HG03108 (cell line): ENCODE measurements around the gene ZNF226.
"Not testable (repeated sequence)": the region's sequence is repeated elsewhere in the genome, so short reads cannot be mapped to it uniquely, and the experiment has no call there.

Source experiments
- ATAC-seq: cut with Tn5 transposase; IDR thresholded peaks from one replicate; pipeline ENCODE4 v1.9.1; 2021; ENCODE audit warnings: moderate library complexity; ENCODE audit not compliant: unreplicated experiment

Gene ZNF226

DNA sequence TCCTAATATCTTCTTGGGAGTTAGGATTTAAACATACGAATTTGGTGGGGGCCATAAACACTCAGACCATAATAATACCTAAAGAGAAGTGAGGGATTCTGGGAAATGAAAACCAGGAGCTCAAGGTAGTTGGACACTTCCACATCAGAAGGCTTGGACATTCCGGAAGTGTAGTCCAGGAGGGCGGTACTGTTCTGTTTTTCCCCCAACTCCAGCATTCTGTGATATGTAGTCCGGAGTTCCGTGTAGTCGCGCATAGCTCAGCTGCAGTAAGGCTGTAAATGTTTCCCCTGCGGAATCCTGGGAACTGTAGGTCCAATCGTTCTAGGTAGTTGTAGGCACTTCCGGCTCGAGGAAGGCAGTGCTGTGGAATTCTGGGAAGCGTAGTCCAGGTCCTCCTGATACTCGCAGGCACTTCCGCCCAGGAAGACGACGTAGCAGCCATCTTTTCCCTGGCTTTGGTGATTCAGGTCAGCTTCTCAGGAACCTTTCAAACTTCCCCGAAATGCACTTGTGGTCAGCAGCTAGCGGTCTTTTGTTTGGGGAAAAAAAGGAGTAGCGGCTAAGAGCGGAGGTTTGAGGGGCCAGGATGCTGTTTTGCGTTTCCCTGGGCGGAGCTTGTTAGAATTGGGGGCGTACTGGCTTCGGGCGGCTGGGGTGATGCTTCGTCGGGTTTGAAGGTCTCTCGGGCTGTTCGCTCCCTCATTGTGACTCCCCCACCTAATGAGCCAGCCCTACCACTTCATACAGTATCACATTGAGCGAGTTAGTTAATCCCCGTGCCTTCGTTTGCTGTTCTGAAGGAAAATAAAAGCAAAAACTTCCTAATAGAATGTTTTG, at the start of gene ZNF226:
Gene ZNF226, plus strand, starts transcription at position 428 of the 840 bp plus-strand sequence. CDS start 4,981 bp downstream, outside the sequence.
- peak; percentile 88 for ATAC-seq

DNA sequence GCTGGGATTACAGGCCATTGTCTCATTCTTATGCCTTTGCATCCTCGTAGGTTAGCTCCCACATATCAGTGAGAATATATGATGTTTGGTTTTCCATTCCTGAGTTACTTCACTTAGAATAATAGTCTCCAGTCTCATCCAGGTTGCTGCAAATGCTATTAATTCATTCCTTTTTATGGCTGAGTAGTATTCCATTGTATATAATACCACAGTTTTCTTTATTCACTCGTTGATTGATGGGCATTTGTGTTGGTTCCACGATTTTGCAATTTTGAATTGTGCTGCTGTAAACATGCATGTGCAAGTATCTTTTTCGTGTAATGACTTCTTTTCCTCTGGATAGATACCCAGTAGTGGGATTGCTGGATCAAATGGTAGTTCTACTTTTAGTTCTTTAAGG, 43.7 kb upstream of the ZNF226 start:
- not testable (repeated sequence) for ATAC-seq

DNA sequence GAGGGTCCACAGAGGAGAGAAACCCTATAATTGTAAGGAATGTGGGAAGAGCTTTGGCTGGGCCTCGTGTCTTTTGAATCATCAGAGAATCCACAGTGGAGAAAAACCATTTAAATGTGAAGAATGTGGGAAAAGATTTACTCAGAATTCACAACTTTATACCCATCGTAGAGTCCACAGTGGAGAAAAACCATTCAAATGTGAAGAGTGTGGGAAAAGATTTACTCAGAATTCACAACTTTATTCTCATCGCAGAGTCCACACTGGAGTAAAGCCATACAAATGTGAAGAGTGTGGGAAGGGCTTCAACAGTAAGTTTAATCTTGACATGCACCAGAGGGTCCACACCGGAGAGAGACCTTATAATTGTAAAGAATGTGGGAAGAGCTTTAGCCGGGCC, 32.9 kb upstream of the ZNF226 start:
- ATAC-seq = no peak

DNA sequence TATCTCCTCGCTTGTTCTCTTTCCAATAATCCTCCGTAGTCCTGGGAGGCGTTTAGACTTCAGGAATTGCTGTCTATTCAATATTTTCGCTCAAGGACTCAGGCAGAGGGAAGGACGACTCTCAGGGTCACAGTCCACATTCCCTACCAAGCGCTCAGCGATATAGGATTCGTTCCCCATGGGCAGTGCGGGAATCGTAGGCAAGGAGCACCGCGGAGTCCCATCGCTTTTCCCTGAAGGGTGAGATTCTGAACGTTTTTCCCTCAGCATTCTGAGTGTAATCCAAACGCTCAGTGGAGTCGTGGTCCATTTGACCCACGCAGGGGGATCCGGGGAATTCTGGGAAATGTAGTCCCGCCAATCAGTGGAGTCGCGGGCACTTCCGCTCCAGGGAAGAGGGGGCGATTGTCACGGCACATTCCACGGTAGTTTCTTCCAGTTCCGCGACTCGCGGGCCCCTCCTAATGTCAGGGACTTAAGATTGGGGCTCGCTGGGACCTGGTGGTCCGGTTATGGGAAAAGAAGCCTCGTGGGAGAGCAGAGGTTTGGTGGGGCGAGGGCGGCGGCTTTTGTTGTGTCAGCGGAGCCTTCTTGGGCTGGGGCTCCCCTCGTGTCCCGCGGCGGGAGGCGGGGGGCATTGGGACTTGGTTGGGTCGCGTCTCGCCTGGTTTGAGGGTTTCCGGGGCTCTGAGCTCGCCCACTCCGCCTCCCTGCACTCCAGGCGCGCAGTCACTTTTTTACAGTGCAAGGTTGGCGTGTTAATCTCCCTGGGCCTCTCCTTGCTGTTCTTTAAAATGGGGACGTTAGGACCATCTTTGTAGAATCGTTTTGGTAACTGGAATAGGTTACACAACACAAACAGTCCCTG, 23.5 kb upstream of the ZNF226 start, which contains the start of gene ZNF234:
Gene ZNF234, plus strand, starts transcription at position 364 of the 868 bp plus-strand sequence. CDS start 3,079 bp downstream, outside the sequence.
- peak; percentile 74 for ATAC-seq

DNA sequence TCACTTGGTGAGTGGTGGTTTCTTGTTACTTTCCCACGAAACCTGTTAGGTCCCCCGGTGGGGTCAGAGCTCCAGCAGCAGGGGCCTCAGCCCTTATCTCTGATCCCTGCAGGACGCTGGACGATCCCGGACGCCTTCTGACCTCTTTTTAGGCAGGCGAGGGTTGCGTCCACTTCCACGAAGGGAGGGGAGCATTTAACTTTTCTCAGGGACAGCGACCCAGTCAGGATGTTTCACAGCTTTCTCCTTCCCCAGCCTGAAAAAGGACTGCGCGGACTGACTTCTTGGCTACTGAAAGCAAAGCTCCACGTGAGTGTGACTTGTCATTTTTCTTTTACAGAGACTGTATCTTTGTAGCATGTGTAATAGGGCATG, 22.9 kb upstream of the ZNF226 start:
- ATAC-seq = no peak

DNA sequence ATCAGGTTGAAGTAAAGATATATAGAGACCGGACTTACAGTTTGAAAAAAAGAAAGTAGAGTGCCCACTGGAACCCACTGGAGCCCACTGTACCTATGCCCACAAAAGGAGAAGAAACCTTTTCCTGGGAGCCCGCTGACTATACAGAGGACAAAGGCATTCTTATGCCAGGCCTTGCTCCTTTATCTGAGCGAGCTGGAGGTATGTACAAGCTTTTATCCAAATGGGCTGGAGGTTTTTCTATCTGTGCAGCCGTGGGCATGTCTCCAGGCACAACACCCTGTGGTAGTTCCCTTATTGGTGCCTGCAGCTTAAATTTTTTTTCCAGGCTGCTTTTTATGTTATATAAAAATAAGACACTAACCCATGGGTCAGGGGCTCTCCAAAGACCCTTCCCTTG, 15.1 kb upstream of the ZNF226 start:
- ATAC-seq = no peak

DNA sequence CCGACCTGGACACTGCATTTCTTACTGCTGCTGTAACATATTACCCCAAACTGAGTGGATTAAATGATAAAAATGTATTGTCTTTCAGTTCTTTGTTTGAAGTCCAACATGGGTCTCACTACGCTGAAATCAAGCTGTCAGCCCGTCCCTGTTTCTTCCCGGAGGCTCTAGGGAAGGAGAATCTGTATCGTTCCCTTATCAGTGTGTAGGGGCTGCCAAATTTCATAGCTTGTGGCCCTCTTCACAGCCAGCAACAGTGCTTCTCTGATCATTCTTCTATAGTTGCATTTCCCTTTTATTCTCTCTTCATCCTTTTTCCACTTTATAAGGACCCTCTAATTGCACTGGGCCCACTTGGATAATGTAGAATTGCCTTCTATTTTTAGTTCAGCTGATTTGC, 13.4 kb upstream of the ZNF226 start:
- ATAC-seq = no peak

DNA sequence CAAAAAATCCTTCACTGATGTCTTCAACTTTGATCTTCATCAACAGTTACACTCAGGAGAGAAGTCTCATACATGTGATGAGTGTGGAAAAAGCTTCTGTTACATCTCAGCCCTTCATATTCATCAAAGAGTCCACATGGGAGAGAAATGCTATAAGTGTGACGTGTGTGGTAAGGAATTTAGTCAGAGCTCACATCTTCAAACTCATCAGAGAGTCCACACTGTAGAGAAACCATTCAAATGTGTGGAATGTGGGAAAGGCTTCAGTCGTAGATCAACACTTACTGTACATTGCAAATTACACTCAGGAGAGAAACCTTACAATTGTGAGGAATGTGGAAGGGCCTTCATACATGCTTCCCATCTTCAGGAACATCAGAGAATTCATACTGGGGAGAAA, 8.4 kb upstream of the ZNF226 start:
- no peak for ATAC-seq

DNA sequence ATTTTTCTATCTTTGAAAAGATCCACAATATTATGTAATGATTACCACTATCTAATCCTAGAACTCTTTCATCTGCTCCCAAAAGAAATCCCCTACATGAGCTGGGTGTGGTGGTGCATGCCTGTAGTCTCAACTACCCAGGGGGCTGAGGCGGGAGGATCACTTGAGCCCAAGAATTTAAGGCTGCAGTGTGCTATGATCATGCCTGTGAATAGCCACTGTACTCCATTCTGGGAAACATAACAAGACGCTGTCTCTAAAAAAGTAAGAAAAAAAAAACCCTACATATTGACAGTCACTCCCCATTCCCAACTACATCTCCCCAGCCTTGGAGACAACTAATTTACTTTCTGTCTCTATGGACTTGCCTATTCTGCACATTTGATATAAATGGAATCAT, 1.1 kb upstream of the ZNF226 start:
- no peak for ATAC-seq

DNA sequence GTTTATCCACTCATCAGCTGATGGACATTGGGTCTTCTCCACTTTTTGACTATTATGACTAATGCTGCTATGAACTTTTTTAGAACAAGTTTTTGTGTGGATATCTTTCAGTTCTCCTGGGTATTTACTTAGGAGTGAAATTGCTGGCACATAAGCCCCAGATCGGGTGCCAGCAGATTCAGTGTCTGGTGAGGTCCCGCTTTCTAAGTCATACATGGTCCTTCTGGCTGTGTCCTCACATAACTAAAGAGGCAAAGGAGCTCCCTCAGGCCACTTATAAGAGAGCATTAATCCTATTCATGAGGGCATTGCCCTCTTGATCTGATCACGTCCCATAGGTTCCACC, 600 bp upstream of the ZNF226 start:
- no peak for ATAC-seq

DNA sequence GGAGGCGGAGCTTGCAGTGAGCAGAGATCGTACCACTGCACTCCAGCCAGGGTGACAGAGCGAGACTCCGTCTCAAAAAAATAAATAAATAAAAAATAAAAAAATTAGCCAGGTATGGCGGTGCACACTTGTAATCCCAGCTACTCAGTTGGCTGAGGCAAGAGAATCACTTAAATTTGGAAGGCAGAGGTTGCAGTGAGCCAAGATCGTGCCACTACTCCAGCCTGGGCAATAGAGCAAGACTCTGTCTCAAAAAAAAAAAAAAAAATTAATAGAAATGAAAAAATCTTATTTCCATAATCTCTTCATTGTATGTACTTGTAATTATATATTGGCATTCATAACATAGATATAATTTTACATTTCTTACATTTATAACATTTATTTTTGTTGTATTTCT, 5.8 kb downstream of the ZNF226 start:
- ATAC-seq = not testable (repeated sequence)

DNA sequence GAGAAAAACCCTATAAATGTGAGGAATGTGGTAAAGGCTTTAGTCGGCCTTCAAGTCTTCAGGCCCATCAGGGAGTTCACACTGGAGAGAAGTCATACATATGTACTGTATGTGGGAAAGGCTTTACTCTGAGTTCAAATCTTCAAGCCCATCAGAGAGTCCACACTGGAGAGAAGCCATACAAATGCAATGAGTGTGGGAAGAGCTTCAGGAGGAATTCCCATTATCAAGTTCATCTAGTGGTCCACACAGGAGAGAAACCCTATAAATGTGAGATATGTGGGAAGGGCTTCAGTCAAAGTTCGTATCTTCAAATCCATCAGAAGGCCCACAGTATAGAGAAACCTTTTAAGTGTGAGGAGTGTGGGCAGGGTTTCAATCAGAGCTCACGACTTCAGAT, 11.7 kb downstream of the ZNF226 start:
- no peak for ATAC-seq

DNA sequence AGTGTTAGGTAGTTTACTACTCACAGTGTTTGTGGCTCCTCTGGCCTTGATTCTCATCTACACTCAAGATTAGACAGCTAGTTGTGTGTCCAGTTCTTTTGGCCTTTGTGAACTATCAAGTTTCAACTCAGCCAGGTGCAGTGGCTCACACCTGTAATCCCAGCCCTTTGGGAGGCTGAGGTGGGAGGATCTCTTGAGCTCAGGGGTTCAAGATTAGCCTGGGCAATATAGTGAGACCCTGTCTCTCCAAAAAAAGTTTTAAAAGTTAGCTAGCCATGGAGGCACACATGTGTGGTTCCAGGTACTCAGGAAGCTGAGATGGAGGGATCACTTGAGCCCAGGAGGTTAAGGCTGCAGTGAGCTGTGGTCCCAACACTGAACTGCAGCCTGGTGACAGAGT, 16.1 kb downstream of the ZNF226 start:
- no peak for ATAC-seq

DNA sequence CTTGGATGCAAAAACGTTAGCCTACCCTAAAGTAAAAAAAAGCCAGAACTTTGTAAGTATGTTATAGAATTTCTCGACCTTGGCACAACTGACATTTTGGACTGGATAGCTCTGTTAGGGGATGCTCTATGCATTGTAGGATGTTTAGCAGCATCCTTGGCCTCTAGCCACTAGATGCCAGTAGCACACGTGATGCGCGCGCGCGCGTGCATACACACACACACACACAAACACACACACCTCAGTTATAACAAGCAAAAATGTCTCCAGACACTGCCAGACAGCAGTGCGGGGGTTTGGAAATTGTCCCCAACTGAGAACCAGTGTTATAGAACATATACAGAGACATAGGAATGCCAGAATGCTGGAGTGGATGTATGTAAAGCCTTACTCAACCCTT, 17.2 kb downstream of the ZNF226 start:
- no peak for ATAC-seq

DNA sequence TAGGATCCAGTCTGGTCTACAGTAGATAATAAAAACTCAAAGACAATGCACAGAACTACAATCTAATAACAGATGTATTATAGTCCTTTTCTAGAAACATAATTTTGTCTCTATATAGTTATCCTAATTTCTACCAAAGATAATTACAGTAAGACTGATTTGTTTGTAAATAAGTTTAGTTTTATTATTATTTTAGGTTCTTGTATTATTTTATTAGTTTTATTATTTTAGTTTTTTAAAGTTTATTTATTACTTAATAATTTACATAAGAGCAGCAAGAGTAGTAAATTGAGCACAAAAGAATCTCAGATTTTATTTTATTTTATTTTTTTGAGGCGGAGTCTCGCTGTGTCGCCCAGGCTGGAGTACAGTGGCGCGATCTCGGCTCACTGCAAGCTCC, 25.1 kb downstream of the ZNF226 start:
- ATAC-seq = no peak

DNA sequence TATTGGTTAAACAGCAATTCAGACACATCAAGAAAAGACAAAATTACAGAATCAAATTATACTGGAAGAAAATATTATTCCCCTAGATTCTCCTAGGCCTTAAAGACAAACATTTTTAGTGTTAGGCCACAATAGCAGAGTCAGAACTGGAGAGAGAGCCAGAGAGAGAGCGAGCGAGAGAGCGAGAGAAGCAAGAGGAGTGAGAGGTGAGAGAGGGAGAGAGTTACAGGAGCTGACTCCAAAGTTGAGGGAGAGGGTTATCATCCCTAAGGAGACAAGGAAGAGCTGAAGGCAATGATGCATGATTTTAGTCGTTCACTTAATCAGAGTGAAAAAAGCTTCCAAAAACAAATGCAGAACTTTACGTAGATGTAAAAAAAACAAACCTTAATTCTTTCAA, 27.2 kb downstream of the ZNF226 start:
- ATAC-seq = no peak

DNA sequence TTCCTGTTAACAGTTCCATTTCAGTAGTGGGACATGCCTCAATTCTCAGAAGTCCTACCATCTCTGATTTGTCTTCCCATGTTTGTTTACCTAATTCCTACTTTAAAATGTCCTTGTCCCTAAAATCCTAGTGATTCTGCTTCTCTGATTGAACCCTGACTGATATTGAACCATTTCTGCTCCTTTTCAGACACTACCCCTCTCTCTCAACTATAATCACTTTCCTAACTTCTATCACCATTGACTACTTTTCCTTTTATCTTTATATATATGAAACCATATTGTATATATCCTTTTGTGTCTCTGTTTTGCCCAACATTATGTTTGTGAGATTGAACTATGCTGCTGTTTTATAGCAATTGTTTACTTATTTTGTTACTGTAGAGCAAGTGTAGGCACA, 31.9 kb downstream of the ZNF226 start:
- ATAC-seq = no peak

DNA sequence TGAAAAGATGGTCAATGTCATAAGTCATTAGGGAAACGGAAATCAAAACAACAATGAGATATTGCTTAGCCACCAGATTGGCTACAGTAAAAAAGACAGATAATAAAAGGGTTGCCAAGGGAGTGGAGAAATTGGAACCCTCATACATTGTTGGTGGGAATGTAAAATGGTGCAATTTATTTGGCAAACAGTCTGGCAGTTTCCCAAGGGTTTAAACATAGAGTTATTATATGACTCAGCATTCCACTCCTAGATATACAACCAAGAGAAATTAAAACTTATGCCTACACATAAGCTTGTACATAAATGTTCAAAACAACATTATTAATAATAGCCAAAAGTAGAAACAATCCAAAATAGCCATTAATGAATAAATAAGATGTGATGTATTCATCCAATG, 37.6 kb downstream of the ZNF226 start:
- no peak for ATAC-seq

DNA sequence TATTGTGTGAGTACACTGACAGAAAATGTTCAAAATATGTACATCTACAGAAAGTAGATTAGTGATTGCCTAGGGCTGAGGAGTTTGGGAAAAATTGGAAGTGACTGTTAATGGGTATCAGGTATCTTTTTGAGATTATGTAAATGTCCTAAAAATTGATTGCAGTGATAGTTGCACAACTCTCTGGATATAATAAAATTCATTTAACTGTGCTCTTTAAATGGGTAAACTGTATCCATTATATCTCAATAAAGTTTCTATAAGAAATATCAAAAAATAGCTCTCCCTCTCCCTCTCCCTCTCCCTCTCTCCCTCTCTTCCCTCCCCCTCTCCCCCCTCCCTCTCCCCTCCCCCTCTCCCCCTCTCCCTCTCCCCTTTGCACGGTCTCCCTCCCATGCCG, 38.1 kb downstream of the ZNF226 start:
- ATAC-seq = no peak

DNA sequence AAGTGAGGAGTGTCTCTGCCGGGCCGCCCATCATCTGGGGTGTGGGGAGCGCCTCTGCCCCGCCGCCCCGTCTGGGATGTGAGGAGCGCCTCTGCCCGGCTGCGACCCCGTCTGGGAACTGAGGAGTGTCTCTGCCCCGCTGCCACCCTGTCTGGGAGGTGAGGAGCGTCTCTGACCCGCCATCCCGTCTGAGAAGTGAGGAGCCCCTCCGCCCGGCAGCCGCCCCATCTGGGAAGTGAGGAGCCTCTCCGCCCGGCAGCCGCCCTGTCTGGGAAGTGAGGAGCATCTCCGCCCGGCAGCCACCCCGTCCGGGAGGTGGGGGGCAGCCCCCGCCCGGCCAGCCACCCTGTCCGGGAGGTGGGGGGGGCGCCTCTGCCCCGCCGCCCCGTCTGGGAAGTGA, 39.0 kb downstream of the ZNF226 start:
- ATAC-seq = not testable (repeated sequence)

DNA sequence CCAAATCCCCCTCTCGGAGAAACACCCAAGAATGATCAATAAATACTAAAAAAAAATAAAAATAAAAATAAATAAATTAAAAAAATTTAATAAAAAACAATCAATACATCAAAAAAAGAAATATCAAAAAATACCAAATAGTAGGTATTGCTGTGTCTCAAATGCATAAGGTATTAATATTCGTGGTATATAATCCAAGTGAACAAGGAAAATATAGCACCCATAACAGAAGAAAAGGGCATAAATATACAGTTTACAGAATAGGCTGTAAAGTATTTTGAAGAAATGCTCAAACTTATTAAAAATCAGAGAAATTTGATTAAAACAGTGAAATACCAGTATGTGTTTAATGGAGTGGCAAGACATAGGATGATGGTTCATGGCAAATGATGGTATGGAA, 39.9 kb downstream of the ZNF226 start:
- ATAC-seq = no peak
